Neural crest cell (in vitro differentiated cells): ENCODE measurements around the gene TTYH2. TPM values are rescaled to one million over a fixed set of nuclear protein-coding genes. Genes with fewer than 3 reads are reported as not detected.
A peak's percentile ranks its signal among the peaks of the same experiment; 100 is the strongest.

Experiments
- DNase-seq: peaks from one replicate; pipeline ENCODE4 v3.0.0; 2021; ENCODE audit warnings: low read depth, mixed read lengths, low spot score
- H3K27ac Mint-ChIP-seq: one replicate; pipeline ENCODE4 v1.8.0; 2021; ENCODE audit warnings: mild to moderate bottlenecking, mixed read lengths; ENCODE audit not compliant: unreplicated experiment
- H3K27me3 Mint-ChIP-seq: 2 replicates; pipeline ENCODE4 v1.8.0; 2021; ENCODE audit warnings: low read depth, mild to moderate bottlenecking, mixed read lengths
- H3K36me3 Mint-ChIP-seq: 2 replicates; pipeline ENCODE4 v1.8.0; 2021; ENCODE audit warnings: low read depth, mild to moderate bottlenecking, mixed read lengths
- H3K4me1 Mint-ChIP-seq: 2 replicates; pipeline ENCODE4 v1.8.0; 2021; ENCODE audit warnings: mixed read lengths
- H3K4me3 Mint-ChIP-seq: one replicate; pipeline ENCODE4 v1.8.0; 2021; ENCODE audit warnings: mild to moderate bottlenecking, mixed read lengths
- H3K9me3 Mint-ChIP-seq: 2 replicates; pipeline ENCODE4 v1.8.0; 2021; ENCODE audit warnings: mixed read lengths
- CTCF ChIP-seq: fragments of 200-600 bp; sonication (generic); conservative IDR thresholded peaks from 2 replicates; pipeline ENCODE4 v1.5.0; 2021; ENCODE audit warnings: antibody characterized with exemption, mild to moderate bottlenecking
- total RNA-seq: library from RNA; stranded (reverse); gene quantifications from 2 replicates; pipeline ENCODE4 v1.2.1, GENCODE V29; 2021

Gene TTYH2
- total RNA-seq, 1 donor from 2014 or later: 3.0 TPM

GRCh38 chr17:74268558-74268957 is 55.2 kb downstream of the TTYH2 start:
- no peaks in the 10 kb centered on the region for H3K9me3 Mint-ChIP-seq
- H3K4me1 Mint-ChIP-seq: peaks cover 33% of the 10 kb centered on the region
- H3K36me3 Mint-ChIP-seq: no peaks in the 10 kb centered on the region
- no peak for DNase-seq
- no peak overlapping the region for H3K27ac Mint-ChIP-seq
- H3K27me3 Mint-ChIP-seq: no peaks in the 10 kb centered on the region
- no peak overlapping the region for H3K4me3 Mint-ChIP-seq
- no peak for TF ChIP-seq CTCF

DNA sequence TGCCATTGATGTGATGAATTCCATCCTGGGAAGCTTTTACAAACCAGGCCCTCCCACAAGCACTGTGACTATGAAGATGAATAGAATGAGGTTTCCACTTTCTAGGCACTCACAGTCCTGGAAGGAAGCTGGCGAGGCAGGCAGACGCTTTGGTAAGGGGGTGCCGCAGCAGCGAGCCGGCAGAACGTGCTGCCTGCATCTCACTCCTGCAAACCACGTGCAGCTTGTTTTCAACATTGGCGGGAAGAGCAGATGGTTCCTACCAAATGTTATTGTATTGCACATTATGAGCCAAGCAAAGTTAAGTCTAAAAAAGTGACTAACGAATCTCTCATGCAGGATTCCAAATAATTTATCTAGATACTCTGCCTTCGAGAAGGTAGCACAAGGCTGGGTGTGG is 57.0 kb downstream of the TTYH2 start:
- no peak for TF ChIP-seq CTCF
- Mint-ChIP-seq H3K4me1 (peaks cover 51% of the 10 kb centered on the region), H3K9me3 (no peaks in the 10 kb centered on the region), H3K27me3 (peaks cover 7% of the 10 kb centered on the region), H3K36me3 (no peaks in the 10 kb centered on the region), H3K4me3 (no peak overlapping the region), H3K27ac (no peak overlapping the region)
- no peak for DNase-seq

DNA sequence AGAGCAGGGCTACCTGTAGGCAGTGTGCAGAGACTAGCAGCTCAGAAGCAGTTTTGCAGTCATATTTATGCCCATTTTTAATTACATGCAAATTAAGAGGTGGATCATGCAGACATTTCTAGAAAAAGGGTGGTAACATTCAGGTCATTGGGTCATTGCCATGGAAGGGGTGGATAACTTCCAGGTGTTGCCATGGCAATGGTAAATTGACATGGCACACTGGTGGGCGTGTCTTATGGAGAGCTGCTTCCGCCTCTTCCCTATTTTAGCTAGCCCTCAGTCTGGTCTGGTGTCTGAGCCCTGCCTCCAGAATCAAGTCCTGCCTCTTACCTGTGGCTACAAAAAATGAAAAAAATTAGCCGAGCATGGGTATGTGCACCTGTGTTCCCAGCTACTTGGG is 57.9 kb downstream of the TTYH2 start:
- H3K4me3 Mint-ChIP-seq: no peak overlapping the region
- no peak for DNase-seq
- no peaks in the 10 kb centered on the region for H3K9me3 Mint-ChIP-seq
- peaks cover 61% of the 10 kb centered on the region for H3K4me1 Mint-ChIP-seq
- no peak for TF ChIP-seq CTCF
- peaks cover 7% of the 10 kb centered on the region for H3K27me3 Mint-ChIP-seq
- H3K27ac Mint-ChIP-seq: no peak overlapping the region
- H3K36me3 Mint-ChIP-seq: no peaks in the 10 kb centered on the region

DNA sequence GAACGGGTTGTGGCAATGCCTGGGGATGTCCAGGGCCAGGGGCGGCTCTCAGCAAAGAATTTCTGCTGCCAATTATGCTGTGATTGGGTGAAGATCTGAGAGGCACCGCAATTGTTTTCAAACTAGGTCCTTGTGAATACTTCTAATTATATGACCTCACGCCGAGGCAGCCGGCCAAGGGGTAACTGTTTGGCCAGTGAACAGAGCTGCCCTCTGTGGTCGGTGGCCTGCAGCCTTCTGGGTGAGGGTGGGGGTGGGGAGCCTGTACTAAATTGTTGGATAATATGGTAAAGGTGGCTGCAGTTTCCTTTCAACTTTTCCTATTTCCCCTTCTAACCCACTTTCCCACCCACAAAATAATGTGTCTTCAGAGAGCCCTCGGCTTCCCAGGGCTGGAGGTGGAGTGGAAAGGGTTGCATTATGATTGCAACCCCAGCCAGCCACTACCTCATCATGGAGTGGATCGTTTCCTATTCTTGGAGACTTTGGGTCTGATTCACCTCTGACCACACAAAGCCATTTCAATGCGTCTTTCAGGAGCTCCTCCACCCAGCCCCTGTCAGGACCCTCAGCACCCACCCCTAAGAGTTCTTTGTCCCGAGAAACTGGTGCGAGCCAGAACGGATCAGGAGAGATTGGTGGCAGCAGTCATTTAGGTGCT is 58.7 kb downstream of the TTYH2 start:
- no peak for DNase-seq
- H3K9me3 Mint-ChIP-seq: no peaks in the 10 kb centered on the region
- peak overlapping the region; percentile 58 for H3K4me3 Mint-ChIP-seq
- H3K27ac Mint-ChIP-seq: no peak overlapping the region
- TF ChIP-seq CTCF: no peak
- peaks cover 68% of the 10 kb centered on the region for H3K4me1 Mint-ChIP-seq
- H3K27me3 Mint-ChIP-seq: peaks cover 7% of the 10 kb centered on the region
- H3K36me3 Mint-ChIP-seq: no peaks in the 10 kb centered on the region

GRCh38 chr17:74272731-74273201 is 59.4 kb downstream of the TTYH2 start:
- H3K4me1 Mint-ChIP-seq: peaks cover 73% of the 10 kb centered on the region
- H3K27ac Mint-ChIP-seq: no peak overlapping the region
- no peaks in the 10 kb centered on the region for H3K36me3 Mint-ChIP-seq
- TF ChIP-seq CTCF: no peak
- H3K4me3 Mint-ChIP-seq: peak overlapping the region; percentile 58
- H3K9me3 Mint-ChIP-seq: no peaks in the 10 kb centered on the region
- H3K27me3 Mint-ChIP-seq: peaks cover 7% of the 10 kb centered on the region
- no peak for DNase-seq
